Naive B cell (primary cell): Measurements from ENCODE around the gene TOP3B. TPM values are rescaled to one million over a fixed set of nuclear protein-coding genes. Genes with fewer than 3 reads are reported as not detected.
A peak's percentile ranks its signal among the peaks of the same experiment; 100 is the strongest.

Source experiments
- ATAC-seq, 2 donors: fragments of 150-1000 bp; cut with Tn5 transposase; 2 replicates each; pipeline ENCODE4 v1.10.0; 2021; ENCODE audit warnings: low read depth in 2 of 2, mild to moderate bottlenecking in 2 of 2, moderate library complexity in 2 of 2
- DNase-seq: peaks from one replicate; pipeline ENCODE4 v3.0.0; 2022
- H3K27ac Mint-ChIP-seq, 6 donors: one replicate each; pipeline ENCODE4 v1.8.0; 2020 to 2022; ENCODE audit warnings: mild to moderate bottlenecking in 6 of 6, mixed read lengths in 6 of 6, moderate library complexity in 5 of 6, inconsistent platforms in 2 of 6
- H3K27me3 Mint-ChIP-seq, 3 donors: one replicate each; pipeline ENCODE4 v1.8.0; 2021 to 2022; ENCODE audit warnings: mixed read lengths in 3 of 3, mild to moderate bottlenecking in 1 of 3
- H3K36me3 Mint-ChIP-seq, 2 donors: one replicate each; pipeline ENCODE4 v1.8.0; 2020 to 2022; ENCODE audit warnings: mixed read lengths in 2 of 2, inconsistent platforms in 1 of 2, mild to moderate bottlenecking in 1 of 2
- H3K4me1 Mint-ChIP-seq, 3 donors: one replicate each; pipeline ENCODE4 v1.8.0; 2020 to 2022; ENCODE audit warnings: mixed read lengths in 3 of 3, inconsistent platforms in 1 of 3, mild to moderate bottlenecking in 1 of 3, moderate library complexity in 1 of 3
- H3K4me3 Mint-ChIP-seq, 8 donors: one replicate each; pipeline ENCODE4 v1.8.0; 2020 to 2022; ENCODE audit warnings: mild to moderate bottlenecking in 8 of 8, mixed read lengths in 8 of 8, moderate library complexity in 8 of 8, inconsistent platforms in 2 of 8
- H3K9me3 Mint-ChIP-seq, 7 donors: one replicate each; pipeline ENCODE4 v1.8.0; 2020 to 2022; ENCODE audit warnings: mixed read lengths in 7 of 7, mild to moderate bottlenecking in 5 of 7, inconsistent platforms in 2 of 7, moderate library complexity in 1 of 7
- polyA plus RNA-seq, 6 donors: library from polyadenylated mRNA; unstranded; fragments of 300-500 nt; fragmentation: Illumina TruSeq; gene quantifications; one replicate each; pipeline ENCODE4 v1.2.3, GENCODE V29; 2021; ENCODE audit warnings: low read depth in 6 of 6

TOP3B gene
- polyA plus RNA-seq, 6 donors from 2014 or later: 10.4 to 27.8 (median 15.9) TPM

GRCh38 chr22:21923163-21923561 lies 59.4 kb downstream of the TOP3B start:
- no peaks in the 10 kb centered on the region for H3K36me3 Mint-ChIP-seq

GRCh38 chr22:21922370-21923162 lies 60.0 kb downstream of the TOP3B start:
- H3K27me3 Mint-ChIP-seq: no peaks in the 10 kb centered on the region
- H3K27ac Mint-ChIP-seq: peak overlapping the region in 1 of 6 donors; percentile 34
- peaks cover 3 to 12% (median 5%) of the 10 kb centered on the region in 3 donors for H3K4me1 Mint-ChIP-seq
- ATAC-seq (no peak), DNase-seq (no peak)
- H3K36me3 Mint-ChIP-seq: no peaks in the 10 kb centered on the region
- no peak overlapping the region for H3K4me3 Mint-ChIP-seq
- no peaks in the 10 kb centered on the region for H3K9me3 Mint-ChIP-seq

More at GRCh38 chr22:21923163-21923561, 59.4 kb downstream of the TOP3B start:
- no peak overlapping the region for H3K27ac Mint-ChIP-seq
- no peak overlapping the region for H3K4me3 Mint-ChIP-seq
- H3K27me3 Mint-ChIP-seq: no peaks in the 10 kb centered on the region
- peaks cover 3 to 18% (median 8%) of the 10 kb centered on the region in 3 donors for H3K4me1 Mint-ChIP-seq
- ATAC-seq (no peak), DNase-seq (no peak)
- H3K9me3 Mint-ChIP-seq: no peaks in the 10 kb centered on the region

GRCh38 chr22:21921729-21922128 lies 60.9 kb downstream of the TOP3B start:
- H3K9me3 Mint-ChIP-seq: no peaks in the 10 kb centered on the region
- H3K4me3 Mint-ChIP-seq: no peak overlapping the region
- H3K27ac Mint-ChIP-seq: no peak overlapping the region
- no peak for DNase-seq
- H3K4me1 Mint-ChIP-seq: peaks cover 0 to 5% (median 0%) of the 10 kb centered on the region in 3 donors
- no peak for ATAC-seq
- H3K27me3 Mint-ChIP-seq: no peaks in the 10 kb centered on the region
- H3K36me3 Mint-ChIP-seq: no peaks in the 10 kb centered on the region

GRCh38 chr22:21921184-21921721 lies 61.3 kb downstream of the TOP3B start:
- ATAC-seq (no peak), DNase-seq (no peak)
- Mint-ChIP-seq H3K4me3 (no peak overlapping the region), H3K9me3 (no peaks in the 10 kb centered on the region), H3K27ac (peak overlapping the region in 1 of 6 donors; percentile 84), H3K36me3 (no peaks in the 10 kb centered on the region), H3K4me1 (peaks cover 0 to under 1% (median 0%) of the 10 kb centered on the region in 3 donors), H3K27me3 (no peaks in the 10 kb centered on the region)

DNA sequence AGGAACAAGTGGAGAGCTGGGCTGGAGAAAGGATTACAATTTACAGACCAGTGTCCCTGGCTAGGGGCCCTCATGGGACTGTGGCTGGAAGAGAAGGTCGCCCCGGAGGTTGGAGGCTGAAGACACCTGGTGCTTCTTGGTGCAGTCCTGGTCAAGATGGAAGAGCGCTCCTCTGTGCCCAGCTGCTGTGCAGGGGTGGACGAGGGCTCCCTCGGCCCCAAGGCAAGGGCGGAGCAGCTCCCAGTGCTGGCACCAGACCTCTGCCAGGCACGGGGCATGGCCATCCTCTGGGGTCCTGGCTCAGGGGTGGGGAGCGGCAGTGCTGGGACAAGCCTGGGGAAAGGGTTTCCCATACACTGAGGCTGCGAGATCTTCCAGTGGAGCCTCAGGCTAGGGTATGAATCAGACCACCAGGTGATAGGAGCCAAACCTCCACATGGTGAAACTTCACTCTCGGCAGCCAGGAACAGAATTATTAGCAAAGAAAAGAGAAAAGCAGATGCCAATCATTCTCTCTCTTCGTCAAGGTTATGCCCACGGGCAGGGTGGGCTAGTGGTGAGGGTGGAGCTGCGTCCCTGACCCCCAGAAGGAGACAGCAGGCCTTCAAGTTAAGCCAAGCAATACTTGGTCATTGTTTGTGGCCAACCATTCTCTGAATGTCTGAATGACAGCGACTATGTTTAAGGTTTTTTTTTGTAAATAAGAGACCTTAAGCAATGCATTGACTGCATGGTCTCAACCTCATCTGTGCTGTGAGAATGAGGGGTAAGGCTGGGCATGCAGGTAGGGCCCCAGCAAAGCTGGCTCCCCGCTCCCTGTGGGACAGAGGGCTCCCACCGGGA lies 62.0 kb downstream of the TOP3B start:
- Mint-ChIP-seq H3K27ac (peak overlapping the region in 1 of 6 donors; percentile 9), H3K27me3 (no peaks in the 10 kb centered on the region), H3K4me3 (no peak overlapping the region), H3K9me3 (no peaks in the 10 kb centered on the region), H3K36me3 (no peaks in the 10 kb centered on the region), H3K4me1 (no peaks in the 10 kb centered on the region)
- ATAC-seq (no peak), DNase-seq (no peak)

- H3K4me1 Mint-ChIP-seq: peaks cover 0 to 2% (median 0%) of the 10 kb centered on the region in 3 donors
- no peaks in the 10 kb centered on the region for H3K36me3 Mint-ChIP-seq
- no peak overlapping the region for H3K4me3 Mint-ChIP-seq
- no peaks in the 10 kb centered on the region for H3K9me3 Mint-ChIP-seq
- DNase-seq (no peak), ATAC-seq (no peak)
- H3K27ac Mint-ChIP-seq: no peak overlapping the region
- no peaks in the 10 kb centered on the region for H3K27me3 Mint-ChIP-seq
These were observed 62.9 kb downstream of the TOP3B start for GRCh38 chr22:21919526-21920307.

DNA sequence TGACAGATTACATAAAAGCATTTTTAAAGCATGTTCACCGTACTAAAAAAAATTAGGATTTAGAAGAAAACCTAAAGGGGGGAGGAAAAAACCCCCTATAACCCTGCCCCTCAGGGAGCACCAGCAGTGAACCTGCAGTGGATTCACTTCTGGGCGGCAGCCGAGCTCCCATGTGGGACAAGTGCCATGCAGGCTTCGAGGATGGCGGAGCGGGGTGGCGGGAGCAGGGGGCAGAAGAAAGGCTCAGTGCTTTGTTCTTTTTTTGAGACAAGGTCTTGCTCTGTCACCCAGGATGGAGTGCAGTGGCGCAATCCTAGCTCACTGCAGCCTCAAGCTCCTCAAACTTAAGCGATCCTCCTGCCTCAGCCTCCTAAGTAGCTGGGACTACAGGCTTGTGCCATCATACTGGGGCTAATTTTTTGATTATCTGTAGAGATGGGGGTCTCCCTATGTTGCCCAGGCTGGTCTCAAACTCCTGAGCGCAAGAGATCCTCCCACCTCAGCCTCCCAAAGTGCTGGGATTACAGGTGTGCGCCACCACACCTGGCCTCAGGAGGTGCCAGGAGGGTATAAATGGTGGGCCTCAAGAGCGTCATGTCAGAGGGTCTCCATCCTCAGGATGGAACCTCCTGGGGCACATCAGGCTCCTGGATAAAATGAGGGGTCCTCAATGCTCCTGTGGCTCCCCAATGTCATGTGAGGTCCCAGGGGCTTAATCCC lies 64.0 kb downstream of the TOP3B start:
- DNase-seq (no peak), ATAC-seq (no peak)

GRCh38 chr22:21917959-21918261 lies 64.7 kb downstream of the TOP3B start:
- no peak for ATAC-seq
- Mint-ChIP-seq H3K4me1 (peaks cover 0 to 2% (median 0%) of the 10 kb centered on the region in 3 donors), H3K4me3 (no peak overlapping the region), H3K27me3 (no peaks in the 10 kb centered on the region), H3K9me3 (no peaks in the 10 kb centered on the region), H3K36me3 (no peaks in the 10 kb centered on the region), H3K27ac (peak overlapping the region in 1 of 6 donors; percentile 54)
- no peak for DNase-seq

More for the DNA sequence above, 64.0 kb downstream of the TOP3B start:
- Mint-ChIP-seq H3K9me3 (no peaks in the 10 kb centered on the region), H3K4me3 (no peak overlapping the region), H3K4me1 (peaks cover 0 to 2% (median 0%) of the 10 kb centered on the region in 3 donors), H3K36me3 (no peaks in the 10 kb centered on the region), H3K27ac (peak overlapping the region in 1 of 6 donors; percentile 18), H3K27me3 (no peaks in the 10 kb centered on the region)

DNA sequence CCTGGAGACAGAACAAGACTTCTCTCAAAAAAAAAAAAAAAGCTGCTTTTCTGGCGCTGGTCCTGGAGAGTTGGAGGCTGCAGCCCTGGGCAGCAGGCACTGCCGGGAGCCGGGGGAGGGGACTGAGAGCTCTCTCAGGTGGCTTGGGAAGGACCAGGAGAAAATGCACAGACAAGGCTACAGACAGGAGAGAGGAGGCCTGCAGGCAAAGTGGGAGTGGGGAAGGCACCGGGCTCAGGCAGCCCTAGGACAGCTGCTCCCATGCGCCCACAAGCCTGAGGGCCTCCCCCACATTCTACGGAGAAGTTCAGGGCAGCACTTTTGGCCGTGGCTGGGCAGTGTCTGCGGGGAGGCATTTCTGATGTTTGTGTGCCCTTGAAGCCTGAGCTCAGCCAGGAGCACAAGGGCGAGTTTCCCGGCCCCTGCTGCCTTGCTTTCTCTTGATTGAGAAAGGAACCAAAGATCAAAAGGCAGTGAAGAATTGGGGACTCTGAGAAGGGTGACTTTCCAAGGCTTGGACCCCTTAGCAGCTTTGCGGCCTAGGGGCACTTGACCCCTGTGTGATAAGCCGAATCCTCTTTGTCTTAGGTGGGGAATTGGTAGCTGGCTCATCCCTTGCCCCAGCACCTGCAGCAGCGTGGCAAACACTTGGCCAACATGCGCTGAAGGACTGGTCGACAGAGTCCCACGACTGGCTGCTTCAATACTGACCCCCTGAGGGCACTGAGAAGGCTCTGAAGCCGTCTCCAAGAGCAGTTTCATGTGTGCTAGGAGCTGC lies 65.2 kb downstream of the TOP3B start:
- Mint-ChIP-seq H3K27me3 (no peaks in the 10 kb centered on the region), H3K4me1 (peaks cover 0 to 2% (median 0%) of the 10 kb centered on the region in 3 donors), H3K27ac (peak overlapping the region in 2 of 6 donors; percentile 41 to 44), H3K9me3 (no peaks in the 10 kb centered on the region), H3K4me3 (peak overlapping the region in 1 of 8 donors; percentile 47), H3K36me3 (no peaks in the 10 kb centered on the region)
- ATAC-seq: no peak
- no peak for DNase-seq

- Mint-ChIP-seq H3K9me3 (no peaks in the 10 kb centered on the region), H3K4me1 (peaks cover 0 to 3% (median 2%) of the 10 kb centered on the region in 3 donors), H3K36me3 (no peaks in the 10 kb centered on the region), H3K27ac (peak overlapping the region in 2 of 6 donors; percentile 44 to 72), H3K27me3 (no peaks in the 10 kb centered on the region), H3K4me3 (no peak overlapping the region)
- DNase-seq (no peak), ATAC-seq (no peak)
These were observed 66.2 kb downstream of the TOP3B start for GRCh38 chr22:21916309-21916918.

DNA sequence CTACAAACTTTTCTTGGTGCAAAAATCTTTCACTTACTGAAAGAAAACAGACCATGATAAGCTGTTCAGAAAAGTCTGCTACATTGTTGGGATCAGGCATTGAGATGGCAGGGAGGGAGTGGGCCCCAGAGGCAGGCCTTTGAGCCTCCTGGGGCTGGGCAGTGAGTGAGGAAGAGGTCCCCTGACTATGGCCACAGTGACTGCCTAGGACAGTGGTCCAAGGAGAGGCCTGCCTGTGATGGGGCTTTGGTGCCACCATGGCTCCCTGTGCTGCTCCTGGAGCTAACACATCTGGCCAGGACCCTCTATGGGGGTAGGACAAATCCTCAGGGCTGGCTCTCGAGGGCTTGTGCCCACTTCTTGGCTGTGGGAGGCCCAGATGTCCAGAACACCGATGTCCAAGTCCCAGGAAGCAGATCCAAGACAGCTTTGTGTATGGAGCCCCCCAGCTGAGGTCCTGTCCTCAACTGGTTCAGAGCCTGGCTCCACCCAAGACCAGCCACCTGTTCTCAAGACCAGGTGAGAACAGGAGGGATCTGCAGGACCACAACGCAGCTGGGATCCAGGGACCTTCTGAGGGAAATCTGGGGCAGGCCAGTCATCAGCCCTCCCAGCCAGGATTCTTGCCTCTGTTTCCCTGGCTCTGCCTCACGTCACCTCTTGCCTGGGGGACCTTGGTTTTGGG lies 66.8 kb downstream of the TOP3B start:
- DNase-seq (no peak), ATAC-seq (no peak)
- Mint-ChIP-seq H3K4me3 (no peak overlapping the region), H3K27me3 (no peaks in the 10 kb centered on the region), H3K27ac (peak overlapping the region in 2 of 6 donors; percentile 38 to 60), H3K9me3 (no peaks in the 10 kb centered on the region), H3K4me1 (peaks cover 0 to 3% (median 2%) of the 10 kb centered on the region in 3 donors), H3K36me3 (no peaks in the 10 kb centered on the region)
